Loucy (cell line): ENCODE data around the gene CRYBA2.
A peak's percentile ranks its signal among the peaks of the same experiment; 100 is the strongest.

Source experiments
- H2AFZ ChIP-seq: fragments of 200-600 bp; sonication (generic); 2 replicates; pipeline ENCODE4 v1.6.0; 2016; ENCODE audit warnings: antibody characterized with exemption, mild to moderate bottlenecking, low read length, moderate library complexity
- H3F3A ChIP-seq: fragments of 200-600 bp; 2 replicates; pipeline ENCODE4 v1.6.0; 2016; ENCODE audit warnings: antibody characterized with exemption, low read depth, mild to moderate bottlenecking
- H3K27me3 ChIP-seq: fragments of 200-600 bp; sonication (generic); 2 replicates; pipeline ENCODE4 v1.6.1; 2014; ENCODE audit warnings: low read length, mild to moderate bottlenecking; ENCODE audit not compliant: insufficient read depth, poor library complexity, severe bottlenecking
- H3K36me3 ChIP-seq: fragments of 200-600 bp; sonication (generic); 2 replicates; pipeline ENCODE4 v1.6.1; 2016; ENCODE audit warnings: low read length; ENCODE audit not compliant: insufficient read depth
- H3K4me1 ChIP-seq: fragments of 200-600 bp; sonication (generic); 2 replicates; pipeline ENCODE4 v1.5.1; 2014; ENCODE audit warnings: low read length, mild to moderate bottlenecking; ENCODE audit not compliant: insufficient read depth, poor library complexity, severe bottlenecking
- H3K4me2 ChIP-seq: fragments of 200-600 bp; sonication (generic); 2 replicates; pipeline ENCODE4 v1.6.0; 2014; ENCODE audit warnings: antibody characterized with exemption, low read length, low read depth, mild to moderate bottlenecking; ENCODE audit not compliant: poor library complexity, severe bottlenecking
- H3K4me3 ChIP-seq: fragments of 200-600 bp; sonication (generic); 2 replicates; pipeline ENCODE4 v1.5.1; 2014; ENCODE audit warnings: low read length, mild to moderate bottlenecking, mixed read lengths; ENCODE audit not compliant: poor library complexity, severe bottlenecking
- H3K79me2 ChIP-seq: fragments of 200-600 bp; sonication (generic); 2 replicates; pipeline ENCODE4 v1.6.1; 2014; ENCODE audit warnings: low read length; ENCODE audit not compliant: insufficient read depth
- H3K9ac ChIP-seq: fragments of 200-600 bp; sonication (generic); 2 replicates; pipeline ENCODE4 v1.6.0; 2014; ENCODE audit warnings: mild to moderate bottlenecking, low read depth, low read length, moderate library complexity; ENCODE audit not compliant: poor library complexity, severe bottlenecking
- H3K9me2 ChIP-seq: fragments of 200-600 bp; sonication (generic); replicated peaks from 2 replicates; pipeline ENCODE4 v1.6.1; 2016; ENCODE audit warnings: low read depth, low read length, mixed read lengths
- H3K9me3 ChIP-seq: fragments of 200-600 bp; sonication (generic); 2 replicates; pipeline ENCODE4 v1.6.1; 2014; ENCODE audit warnings: mild to moderate bottlenecking, antibody characterized with exemption, low read length, low read depth; ENCODE audit not compliant: insufficient read depth
- H4K20me1 ChIP-seq: fragments of 200-600 bp; sonication (generic); 2 replicates; pipeline ENCODE4 v1.6.0; 2014; ENCODE audit warnings: antibody characterized with exemption, low read length, mild to moderate bottlenecking; ENCODE audit not compliant: insufficient read depth, poor library complexity, severe bottlenecking
- CTCF ChIP-seq: fragments of 200-600 bp; sonication (generic); conservative IDR thresholded peaks from 2 replicates; pipeline ENCODE4 v1.5.1; 2014; ENCODE audit warnings: mild to moderate bottlenecking, antibody characterized with exemption, low read length
- EZH2phosphoT487 ChIP-seq: fragments of 200-600 bp; IDR thresholded peaks from 2 replicates; pipeline ENCODE4 v1.6.1; 2018; ENCODE audit warnings: antibody characterized with exemption, mild to moderate bottlenecking, moderate library complexity, borderline replicate concordance

The CRYBA2 gene

GRCh38 chr2:218996937-218997336, 3.7 kb upstream of the CRYBA2 start:
- Histone ChIP-seq H3K4me1 (peaks cover 33% of the 10 kb centered on the region), H3K27me3 (no peaks in the 10 kb centered on the region), H3K9me2 (no peaks in the 10 kb centered on the region)

GRCh38 chr2:218995972-218996711, 2.9 kb upstream of the CRYBA2 start:
- Histone ChIP-seq H3K9ac (no peak overlapping the region), H4K20me1 (no peaks in the 10 kb centered on the region), H3K9me3 (no peaks in the 10 kb centered on the region), H3K4me3 (no peak overlapping the region), H3K4me1 (peaks cover 33% of the 10 kb centered on the region), H2AFZ (no peak overlapping the region), H3F3A (no peaks in the 10 kb centered on the region), H3K4me2 (no peak overlapping the region), H3K36me3 (no peaks in the 10 kb centered on the region), H3K79me2 (no peaks in the 10 kb centered on the region), H3K9me2 (no peaks in the 10 kb centered on the region), H3K27me3 (no peaks in the 10 kb centered on the region)
- TF ChIP-seq CTCF, result peak; percentile 76
- no peak for TF ChIP-seq EZH2phosphoT487

More at GRCh38 chr2:218996937-218997336, 3.7 kb upstream of the CRYBA2 start:
- no peak overlapping the region for H2AFZ ChIP-seq
- H3K4me2 ChIP-seq, result no peak overlapping the region
- H3K79me2 ChIP-seq, result no peaks in the 10 kb centered on the region
- no peak overlapping the region for H3K9ac ChIP-seq
- TF ChIP-seq EZH2phosphoT487, result no peak
- H3F3A ChIP-seq, result no peaks in the 10 kb centered on the region
- H3K9me3 ChIP-seq, result no peaks in the 10 kb centered on the region
- no peak overlapping the region for H3K4me3 ChIP-seq
- no peaks in the 10 kb centered on the region for H3K36me3 ChIP-seq
- H4K20me1 ChIP-seq, result no peaks in the 10 kb centered on the region

GRCh38 chr2:218995561-218995960, 2.3 kb upstream of the CRYBA2 start:
- no peaks in the 10 kb centered on the region for H4K20me1 ChIP-seq
- H3F3A ChIP-seq, result no peaks in the 10 kb centered on the region
- peaks cover 33% of the 10 kb centered on the region for H3K4me1 ChIP-seq
- no peak overlapping the region for H3K4me2 ChIP-seq
- H3K9ac ChIP-seq, result no peak overlapping the region
- no peaks in the 10 kb centered on the region for H3K9me2 ChIP-seq
- no peak overlapping the region for H3K4me3 ChIP-seq
- H3K79me2 ChIP-seq, result no peaks in the 10 kb centered on the region
- no peaks in the 10 kb centered on the region for H3K27me3 ChIP-seq
- H3K36me3 ChIP-seq, result no peaks in the 10 kb centered on the region
- no peaks in the 10 kb centered on the region for H3K9me3 ChIP-seq
- no peak overlapping the region for H2AFZ ChIP-seq
- no peak for TF ChIP-seq EZH2phosphoT487
- no peak for TF ChIP-seq CTCF
